DND-41 (cell line): ENCODE results near the gene UBE3D.

Experiments used
- ATAC-seq: fragments of 200-7000 bp; cut with Tn5 transposase; 3 replicates; pipeline ENCODE4 v1.9.1; 2021; ENCODE audit warnings: low read depth; ENCODE audit not compliant: insufficient read depth
- DNase-seq: peaks from one replicate; pipeline ENCODE4 v3.0.0-alpha.2; 2020
- H2AFZ ChIP-seq: 2 replicates; pipeline ENCODE4 v1.6.0; 2012; ENCODE audit warnings: low read depth, low read length
- H3K27ac ChIP-seq: 2 replicates; pipeline ENCODE4 v1.5.1; 2012; ENCODE audit warnings: low read length, inconsistent platforms
- H3K27me3 ChIP-seq: fragments of 200-600 bp; sonication (generic); 2 replicates; pipeline ENCODE4 v1.6.0; 2012; ENCODE audit warnings: low read length, mild to moderate bottlenecking, inconsistent platforms; ENCODE audit not compliant: insufficient read depth, poor library complexity
- H3K36me3 ChIP-seq: 2 replicates; pipeline ENCODE4 v1.5.1; 2012; ENCODE audit warnings: low read length, inconsistent platforms; ENCODE audit not compliant: insufficient read depth
- H3K4me1 ChIP-seq: 2 replicates; pipeline ENCODE4 v1.5.1; 2012; ENCODE audit warnings: mild to moderate bottlenecking, low read length; ENCODE audit not compliant: insufficient read depth
- H3K4me2 ChIP-seq: 2 replicates; pipeline ENCODE4 v1.6.0; 2012; ENCODE audit warnings: mild to moderate bottlenecking, moderate library complexity, low read length, inconsistent platforms; ENCODE audit not compliant: insufficient read depth
- H3K4me3 ChIP-seq, 2 experiments: fragments of 200-600 bp in 1 of 2; shearing (Covaris generic) in 1 of 2; 2 replicates each; pipeline ENCODE4 v1.5.1; 2012 to 2016; ENCODE audit warnings: inconsistent platforms in 2 of 2, low read length in 2 of 2, mild to moderate bottlenecking in 2 of 2, low read depth in 1 of 2, moderate library complexity in 1 of 2
- H3K79me2 ChIP-seq: 2 replicates; pipeline ENCODE4 v1.6.0; 2012; ENCODE audit warnings: low read length, inconsistent platforms; ENCODE audit not compliant: insufficient read depth
- H3K9ac ChIP-seq: 2 replicates; pipeline ENCODE4 v1.6.0; 2012; ENCODE audit warnings: low read depth, mild to moderate bottlenecking, inconsistent platforms, low read length, moderate library complexity
- H3K9me3 ChIP-seq: 2 replicates; pipeline ENCODE4 v1.5.1; 2012; ENCODE audit warnings: low read length, moderate library complexity, mild to moderate bottlenecking, inconsistent platforms; ENCODE audit not compliant: insufficient read depth, severe bottlenecking
- H4K20me1 ChIP-seq: 2 replicates; pipeline ENCODE4 v1.6.0; 2012; ENCODE audit warnings: low read length; ENCODE audit not compliant: insufficient read depth
- CTCF ChIP-seq: IDR thresholded peaks from 2 replicates; pipeline ENCODE4 v1.5.1; 2012; ENCODE audit warnings: borderline replicate concordance, low read length, moderate library complexity, mild to moderate bottlenecking; ENCODE audit not compliant: poor library complexity, severe bottlenecking; ENCODE audit errors: extremely low read depth
- EZH2 ChIP-seq: IDR thresholded peaks from 3 replicates; pipeline ENCODE4 v1.6.1; 2012; ENCODE audit warnings: borderline replicate concordance, low read depth, mild to moderate bottlenecking, moderate library complexity, low read length, inconsistent platforms; ENCODE audit not compliant: severe bottlenecking

Gene UBE3D

DNA sequence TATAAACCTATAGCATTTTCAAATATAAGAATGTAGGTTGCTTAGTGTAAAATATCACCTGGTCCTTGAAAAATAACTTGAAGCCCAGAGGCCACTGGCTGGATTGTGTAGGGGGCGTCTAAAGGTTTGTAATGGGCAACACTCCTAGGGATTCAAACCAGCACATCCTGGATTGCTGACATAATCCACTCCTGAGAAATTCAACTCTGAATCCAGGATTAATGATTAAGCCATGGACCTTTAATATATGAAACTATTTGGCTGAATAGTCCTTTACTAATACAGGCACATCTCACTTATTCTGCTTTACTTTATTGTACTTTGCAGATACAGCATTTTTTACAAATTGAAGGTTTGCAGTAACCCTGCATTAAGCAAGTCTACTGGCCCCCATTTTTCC, 160.8 kb downstream of the UBE3D start:
- Histone ChIP-seq H4K20me1 (no peaks in the 10 kb centered on the region), H3K36me3 (0 out of 2 replicates have a peak, but pooled peaks cover 1% of the 10 kb centered on the region), H2AFZ (no peak overlapping the region), H3K27me3 (no peaks in the 10 kb centered on the region), H3K9me3 (no peaks in the 10 kb centered on the region), H3K79me2 (no peaks in the 10 kb centered on the region), H3K27ac (no peak overlapping the region), H3K9ac (no peak overlapping the region), H3K4me1 (no peaks in the 10 kb centered on the region), H3K4me3 (no peak overlapping the region), H3K4me2 (no peak overlapping the region)
- TF ChIP-seq EZH2 (no peak), CTCF (no peak)
- DNase-seq (no peak), ATAC-seq (no peak)

- no peaks in the 10 kb centered on the region for H3K36me3 ChIP-seq
- no peak overlapping the region for H3K4me2 ChIP-seq
- H3K9ac ChIP-seq, result no peak overlapping the region
- TF ChIP-seq EZH2, result no peak
- TF ChIP-seq CTCF, result no peak
- H3K27me3 ChIP-seq, result no peaks in the 10 kb centered on the region
- H3K79me2 ChIP-seq, result no peaks in the 10 kb centered on the region; the same call in 1 of the 2 replicates
- no peak overlapping the region for H3K27ac ChIP-seq
- no peak overlapping the region for H2AFZ ChIP-seq
- H3K9me3 ChIP-seq, result no peaks in the 10 kb centered on the region
- H4K20me1 ChIP-seq, result no peaks in the 10 kb centered on the region
- DNase-seq (no peak), ATAC-seq (no peak)
- no peak overlapping the region for H3K4me3 ChIP-seq
- H3K4me1 ChIP-seq, result no peaks in the 10 kb centered on the region
Measured at GRCh38 chr6:82904257-82904656, 161.4 kb downstream of the UBE3D start.

DNA sequence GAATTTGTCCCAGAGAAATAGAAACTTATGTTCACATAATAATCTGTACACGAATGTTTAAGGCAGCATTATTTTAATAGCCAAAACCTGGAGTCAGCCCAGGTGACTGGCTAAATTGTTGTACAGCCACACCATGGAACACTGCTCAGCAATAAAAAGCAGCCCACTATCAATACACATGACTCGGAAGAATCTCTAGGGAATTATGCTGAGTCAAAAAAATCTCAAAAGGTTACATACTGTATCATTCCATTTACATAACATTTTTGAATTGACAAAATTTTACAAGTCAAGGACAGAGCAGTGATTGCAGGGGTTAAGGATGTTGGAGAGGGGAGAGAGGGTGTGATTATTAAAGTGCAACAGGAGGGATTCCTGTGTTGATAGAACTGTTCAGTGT, 163.4 kb downstream of the UBE3D start:
- H2AFZ ChIP-seq, result no peak overlapping the region
- no peak for DNase-seq
- no peaks in the 10 kb centered on the region for H3K36me3 ChIP-seq
- H3K4me2 ChIP-seq, result no peak overlapping the region
- H3K4me3 ChIP-seq, result no peak overlapping the region
- no peaks in the 10 kb centered on the region; the same call in 1 of the 2 replicates for H3K79me2 ChIP-seq
- H3K4me1 ChIP-seq, result no peaks in the 10 kb centered on the region
- no peaks in the 10 kb centered on the region for H3K9me3 ChIP-seq
- no peaks in the 10 kb centered on the region for H3K27me3 ChIP-seq
- H3K9ac ChIP-seq, result no peak overlapping the region
- no peak for ATAC-seq
- no peak overlapping the region for H3K27ac ChIP-seq
- TF ChIP-seq EZH2, result no peak
- TF ChIP-seq CTCF, result no peak
- no peaks in the 10 kb centered on the region for H4K20me1 ChIP-seq
